HepG2 (cell line): ENCODE results near the gene TYW1B. TPM values are rescaled to one million over a fixed set of nuclear protein-coding genes. Genes with fewer than 3 reads are reported as not detected.

Source experiments
- ATF2 ChIP-seq: sonication (generic); formaldehyde crosslinking; IDR thresholded peaks from 2 replicates; pipeline ENCODE4 v1.4.0; 2020; ENCODE audit warnings: missing genetic modification reagents
- CCDC6 ChIP-seq: sonication (generic); formaldehyde crosslinking; IDR thresholded peaks from 2 replicates; pipeline ENCODE4 v1.8.1; 2022; ENCODE audit warnings: mild to moderate bottlenecking, missing genetic modification reagents, moderate library complexity
- CREB3 ChIP-seq: sonication (generic); formaldehyde crosslinking; IDR thresholded peaks from 2 replicates; pipeline ENCODE4 v1.5.0; 2020; ENCODE audit warnings: missing genetic modification reagents
- KMT2B ChIP-seq: IDR thresholded peaks from 2 replicates; pipeline ENCODE4 v1.6.1; 2016; ENCODE audit warnings: missing genetic modification reagents, missing compliant biosample characterization
- MYPOP ChIP-seq: sonication (generic); formaldehyde crosslinking; IDR thresholded peaks from 2 replicates; pipeline ENCODE4 v1.8.1; 2023; ENCODE audit warnings: mild to moderate bottlenecking, moderate library complexity, missing genetic modification reagents
- NFKB2 ChIP-seq: sonication (generic); formaldehyde crosslinking; IDR thresholded peaks from 2 replicates; pipeline ENCODE4 v1.4.0; 2020; ENCODE audit warnings: missing genetic modification reagents, borderline replicate concordance
- RBFOX2 ChIP-seq: fragments of 200-400 bp; formaldehyde crosslinking; IDR thresholded peaks from 2 replicates; pipeline ENCODE4 v1.6.1; 2017; ENCODE audit warnings: low read depth, mild to moderate bottlenecking, low read length
- SMAD3 ChIP-seq: sonication (generic); formaldehyde crosslinking; IDR thresholded peaks from 2 replicates; pipeline ENCODE4 v1.4.0; 2020; ENCODE audit warnings: missing genetic modification reagents
- ZBTB14 ChIP-seq: sonication (generic); formaldehyde crosslinking; IDR thresholded peaks from 2 replicates; pipeline ENCODE4 v1.4.0; 2020; ENCODE audit warnings: missing genetic modification reagents
- ZBTB33 ChIP-seq: sonication (generic); formaldehyde crosslinking; IDR thresholded peaks from 2 replicates; pipeline ENCODE4 v1.4.0; 2020; ENCODE audit warnings: missing genetic modification reagents
- ZMYM4 ChIP-seq: sonication (generic); formaldehyde crosslinking; IDR thresholded peaks from 2 replicates; pipeline ENCODE4 v1.8.1; 2023; ENCODE audit warnings: mild to moderate bottlenecking, missing genetic modification reagents
- ZNF335 ChIP-seq: sonication (generic); formaldehyde crosslinking; IDR thresholded peaks from 2 replicates; pipeline ENCODE4 v1.4.0; 2020; ENCODE audit warnings: missing genetic modification reagents
- ZNF414 ChIP-seq: sonication (generic); formaldehyde crosslinking; IDR thresholded peaks from 2 replicates; pipeline ENCODE4 v1.5.0; 2020; ENCODE audit warnings: missing genetic modification reagents
- ZNF781 ChIP-seq: sonication (generic); formaldehyde crosslinking; IDR thresholded peaks from 2 replicates; pipeline ENCODE4 v1.5.1; 2020; ENCODE audit warnings: borderline replicate concordance, mild to moderate bottlenecking, missing genetic modification reagents; ENCODE audit errors: not compliant biosample characterization
- ZNF883 ChIP-seq: sonication (generic); formaldehyde crosslinking; IDR thresholded peaks from 2 replicates; pipeline ENCODE4 v1.5.1; 2020; ENCODE audit warnings: mild to moderate bottlenecking, missing genetic modification reagents; ENCODE audit errors: not compliant biosample characterization
- polyA plus RNA-seq, 8 experiments: library from polyadenylated mRNA; depleted of rRNA in 3 of 8; stranded (reverse) in 7 of 8; unstranded in 1 of 8; fragments of >200 nt; fragmentation: Illumina TruSeq in 4 of 8; extraction: Trizol in 4 of 8; gene quantifications; 2 replicates each; pipeline versions ENCODE4 v1.2.1 to v1.2.3, GENCODE V29; 2011 to 2016; ENCODE audit warnings: low read depth in 4 of 8, missing spikeins in 1 of 8, mixed read lengths in 1 of 8; ENCODE audit not compliant: insufficient read depth in 1 of 8
- total RNA-seq, 5 experiments: library from RNA; depleted of rRNA; stranded (reverse); fragments of >200 nt; fragmentation: Illumina TruSeq; extraction: Trizol; gene quantifications; 2 replicates each; pipeline ENCODE4 v1.2.3, GENCODE V29; 2016; ENCODE audit warnings: low read depth in 1 of 5

Gene TYW1B
- total and polyA plus RNA-seq, 2 of the 13 experiments (the other 11 are each of a cell fraction or from before 2014, with no cell fraction given) = 2.0 to 5.5 TPM

GRCh38 chr7:72829687-72830354 is 1.8 kb upstream of the TYW1B start (continued):
- TF ChIP-seq ZNF414 (peak; percentile 59; the same call in 1 of the 2 replicates), MYPOP (peak; percentile 72), ZBTB33 (CRISPR knock-in tag) (peak; percentile 62; the same call in 1 of the 2 replicates), NFKB2 (CRISPR knock-in tag) (0 out of 2 replicates have a peak, but pooled peaks have one; percentile 10), KMT2B (0 out of 2 replicates have a peak, but pooled peaks have one; percentile 2), ZBTB14 (CRISPR knock-in tag) (0 out of 2 replicates have a peak, but pooled peaks have one; percentile 12), ZMYM4 (peak; percentile 30; the same call in 1 of the 2 replicates), ZNF883 (peak; percentile 87), ZNF781 (CRISPR knock-in tag) (peak; percentile 46), SMAD3 (CRISPR knock-in tag) (peak; percentile 42; the same call in 1 of the 2 replicates), ATF2 (CRISPR knock-in tag) (peak; percentile 58), RBFOX2 (peak; percentile 44; the same call in 1 of the 2 replicates), ZNF335 (CRISPR knock-in tag) (peak; percentile 38; the same call in 1 of the 2 replicates), CREB3 (CRISPR knock-in tag) (0 out of 2 replicates have a peak, but pooled peaks have one; percentile 36), CCDC6 (CRISPR knock-in tag) (0 out of 2 replicates have a peak, but pooled peaks have one; percentile 32)
